ENCODE measurements around the gene DMRTB1.

DMRTB1 gene

GRCh38 chr1:53486395-53487026, 27.3 kb downstream of the DMRTB1 start:
- no peaks in the 10 kb centered on the region for H3K36me3 ChIP-seq
- H3K9me3 ChIP-seq (ENCODE audit: severe bottlenecking): no peaks in the 10 kb centered on the region
- no peak for DNase-seq
- H3K27ac ChIP-seq: no peak overlapping the region
- no peak overlapping the region for H3K4me3 ChIP-seq (ENCODE audit: low read depth, low read length)
- no peak for TF ChIP-seq CTCF (IDR thresholded peaks at IDR 0.05; ENCODE audit: low read depth, low read length)
- H3K27me3 ChIP-seq (ENCODE audit: insufficient read depth, low read depth, severe bottlenecking): no peaks in the 10 kb centered on the region

- Histone ChIP-seq H3K4me3 (ENCODE audit: low read depth, low read length) (no peak overlapping the region), H3K36me3 (no peaks in the 10 kb centered on the region), H3K27me3 (ENCODE audit: insufficient read depth, low read depth, severe bottlenecking) (no peaks in the 10 kb centered on the region), H3K9me3 (ENCODE audit: severe bottlenecking) (no peaks in the 10 kb centered on the region), H3K27ac (no peak overlapping the region)
- DNase-seq: no peak
- no peak for TF ChIP-seq CTCF (IDR thresholded peaks at IDR 0.05; ENCODE audit: low read depth, low read length)
These were observed 31.2 kb downstream of the DMRTB1 start for GRCh38 chr1:53490351-53490750.

GRCh38 chr1:53495633-53496345, 36.6 kb downstream of the DMRTB1 start:
- H3K4me3 ChIP-seq (ENCODE audit: low read depth, low read length): no peak overlapping the region
- no peaks in the 10 kb centered on the region for H3K27me3 ChIP-seq (ENCODE audit: insufficient read depth, low read depth, severe bottlenecking)
- no peaks in the 10 kb centered on the region for H3K36me3 ChIP-seq
- H3K9me3 ChIP-seq (ENCODE audit: severe bottlenecking): no peaks in the 10 kb centered on the region
- H3K27ac ChIP-seq: no peak overlapping the region
- no peak for DNase-seq
- no peak for TF ChIP-seq CTCF (IDR thresholded peaks at IDR 0.05; ENCODE audit: low read depth, low read length)

GRCh38 chr1:53498555-53499131, 39.4 kb downstream of the DMRTB1 start:
- DNase-seq: no peak
- Histone ChIP-seq H3K4me3 (ENCODE audit: low read depth, low read length) (no peak overlapping the region), H3K36me3 (no peaks in the 10 kb centered on the region), H3K9me3 (ENCODE audit: severe bottlenecking) (no peaks in the 10 kb centered on the region), H3K27ac (no peak overlapping the region), H3K27me3 (ENCODE audit: insufficient read depth, low read depth, severe bottlenecking) (no peaks in the 10 kb centered on the region)
- no peak for TF ChIP-seq CTCF (IDR thresholded peaks at IDR 0.05; ENCODE audit: low read depth, low read length)

GRCh38 chr1:53499257-53500203, 40.3 kb downstream of the DMRTB1 start:
- Histone ChIP-seq H3K27me3 (ENCODE audit: insufficient read depth, low read depth, severe bottlenecking) (no peaks in the 10 kb centered on the region), H3K9me3 (ENCODE audit: severe bottlenecking) (no peaks in the 10 kb centered on the region), H3K27ac (no peak overlapping the region), H3K4me3 (ENCODE audit: low read depth, low read length) (no peak overlapping the region), H3K36me3 (no peaks in the 10 kb centered on the region)
- DNase-seq: no peak
- TF ChIP-seq CTCF (IDR thresholded peaks at IDR 0.05; ENCODE audit: low read depth, low read length): no peak
